Activated T-helper 1 cell treated with Interleukin-2 at 50 U/mL for 16 hours (primary cell): ENCODE data around the gene KMT2C.
"Not testable (repeated sequence)": the region's sequence is repeated elsewhere in the genome, so short reads cannot be mapped to it uniquely, and the experiment has no call there.

ENCODE experiments used
- DNase-seq: peaks from one replicate; pipeline ENCODE4 v3.0.0-alpha.2; 2020; ENCODE audit warnings: low read depth

The KMT2C gene

DNA sequence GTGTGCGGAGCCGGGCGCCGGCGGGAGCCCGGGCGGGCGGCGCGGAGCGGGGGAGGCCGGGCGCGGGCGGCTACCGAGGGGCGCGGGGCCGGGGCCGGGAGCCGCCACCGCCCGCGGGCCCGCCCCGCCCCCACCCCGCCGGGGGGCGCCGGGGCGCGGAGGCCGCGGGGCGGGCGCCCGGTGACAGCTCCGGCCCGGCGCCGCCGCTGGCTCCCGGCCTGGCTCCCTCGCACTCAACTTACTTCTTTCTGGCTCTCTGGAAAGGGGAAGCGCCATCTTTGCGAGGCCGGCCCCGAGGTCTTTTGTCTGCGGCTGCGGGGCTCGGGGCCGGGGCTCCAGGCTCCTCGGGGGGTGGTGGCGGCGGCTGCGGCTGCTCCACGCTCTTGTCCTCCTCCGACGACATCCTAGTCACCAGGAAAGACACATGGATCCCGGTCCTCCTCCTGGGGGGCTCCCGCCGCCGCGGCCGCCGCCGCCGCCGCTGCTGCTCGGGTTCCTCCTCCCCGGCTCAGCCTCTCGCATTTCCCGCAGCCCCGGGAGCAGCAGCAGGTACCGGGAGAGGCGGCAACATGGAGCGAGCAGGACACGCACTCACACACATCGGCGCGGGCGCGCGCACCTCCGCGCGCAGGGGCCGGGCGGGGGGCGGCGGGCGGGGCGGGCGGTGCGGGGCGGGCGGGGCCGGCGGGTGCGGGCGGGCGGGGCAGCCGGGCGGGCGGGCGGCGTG lies at the start of gene KMT2C:
KMT2C (minus strand) TSS at position 620 of the 727 bp plus-strand sequence; CDS start at position 403, 217 bp downstream.
- DNase-seq = peak; percentile 39

DNA sequence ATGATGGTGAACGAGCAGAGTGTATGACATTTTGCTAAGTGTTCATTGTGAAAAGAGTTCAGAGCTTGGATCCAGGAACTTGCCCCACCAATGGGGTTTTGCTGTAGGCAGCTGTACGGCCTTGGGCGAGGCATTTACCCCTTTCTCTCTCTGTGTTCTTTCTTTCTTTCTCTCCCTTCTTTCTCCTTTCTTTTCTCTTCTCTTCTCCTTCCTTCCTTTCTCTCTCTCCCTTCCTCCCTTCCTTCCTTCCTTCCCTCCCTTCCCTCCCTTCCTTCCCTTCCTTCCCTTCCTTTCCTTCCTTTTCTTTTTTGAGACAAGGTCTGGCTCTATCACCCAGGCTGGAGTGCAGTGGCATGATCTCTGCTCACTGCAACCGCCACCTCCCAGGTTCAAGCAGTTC lies 45.3 kb upstream of the KMT2C start:
- DNase-seq = no peak

DNA sequence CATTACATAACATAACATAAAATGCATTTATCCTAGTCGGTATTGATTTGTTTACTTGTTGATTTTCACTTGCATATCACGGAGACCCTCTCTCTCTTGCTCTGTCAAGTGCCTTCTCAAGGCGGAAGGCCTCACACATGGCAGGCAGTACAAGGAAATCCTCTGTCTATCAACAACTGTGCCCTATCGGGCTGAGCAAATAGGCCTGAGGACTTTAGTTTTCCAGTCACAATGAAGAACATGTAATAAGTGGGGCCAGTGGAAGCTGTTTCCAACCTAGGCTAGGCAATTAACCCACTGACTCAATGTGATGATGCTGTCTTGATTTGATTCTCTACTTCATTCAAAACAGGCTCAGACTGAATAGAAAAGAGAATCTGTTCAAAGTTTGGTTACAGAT lies 44.9 kb upstream of the KMT2C start:
- DNase-seq = no peak

DNA sequence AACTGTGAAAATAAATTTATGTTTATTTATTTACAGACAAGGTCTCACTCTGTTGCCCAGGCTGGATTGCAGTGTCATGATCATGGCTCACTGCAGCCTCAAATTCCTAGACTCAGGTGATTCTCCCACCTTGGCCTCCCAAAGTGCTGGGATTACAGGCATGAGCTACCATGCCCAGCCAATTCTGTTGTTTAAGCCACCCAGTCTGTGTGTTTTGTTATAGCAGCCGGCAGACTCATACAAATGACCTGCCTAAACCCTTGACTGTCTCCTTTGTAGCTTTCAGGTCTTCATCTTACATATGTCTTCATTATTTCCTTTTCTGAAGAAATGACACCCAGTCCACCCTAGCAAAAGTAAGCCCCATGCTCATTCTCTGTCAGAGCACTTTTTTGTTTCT lies 43.8 kb upstream of the KMT2C start:
- no peak for DNase-seq

DNA sequence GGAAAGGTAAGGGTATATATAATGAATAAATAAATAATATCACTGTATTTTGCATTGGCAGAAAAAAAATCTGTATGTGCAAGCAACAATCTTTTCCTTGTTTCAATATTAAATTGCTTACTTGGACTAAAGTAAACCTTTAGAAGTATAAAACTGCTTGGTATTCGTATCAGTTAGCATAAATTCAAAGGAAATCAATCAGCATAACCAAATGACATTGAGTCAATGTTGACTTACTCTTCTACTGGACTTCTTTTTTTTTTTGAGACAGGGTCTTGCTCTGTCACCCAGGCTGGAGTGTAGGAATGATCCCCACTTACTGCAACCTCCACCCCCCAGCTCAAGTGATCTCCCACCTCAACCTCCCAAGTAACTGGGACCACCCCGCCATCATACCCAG lies 42.3 kb upstream of the KMT2C start:
- no peak for DNase-seq

DNA sequence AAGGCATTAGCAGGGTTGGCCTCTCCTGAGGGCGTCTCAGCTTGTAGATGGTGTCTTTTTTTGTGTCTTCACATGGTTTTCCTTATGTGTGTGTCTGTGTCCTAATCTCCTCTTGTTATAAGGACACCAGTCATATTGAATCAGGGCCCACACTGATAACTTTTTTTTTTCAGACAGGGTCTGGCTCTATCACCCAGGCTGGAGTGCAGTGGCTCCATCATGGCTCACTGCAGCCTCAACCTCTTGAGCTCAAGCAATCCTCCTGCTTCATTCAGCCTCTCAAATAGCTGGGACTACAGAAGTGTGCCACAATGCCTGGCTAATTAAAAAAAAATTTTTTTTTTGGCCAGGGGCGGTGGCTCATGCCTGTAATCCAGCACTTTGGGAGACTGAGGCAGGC lies 41.3 kb upstream of the KMT2C start:
- DNase-seq = no peak

DNA sequence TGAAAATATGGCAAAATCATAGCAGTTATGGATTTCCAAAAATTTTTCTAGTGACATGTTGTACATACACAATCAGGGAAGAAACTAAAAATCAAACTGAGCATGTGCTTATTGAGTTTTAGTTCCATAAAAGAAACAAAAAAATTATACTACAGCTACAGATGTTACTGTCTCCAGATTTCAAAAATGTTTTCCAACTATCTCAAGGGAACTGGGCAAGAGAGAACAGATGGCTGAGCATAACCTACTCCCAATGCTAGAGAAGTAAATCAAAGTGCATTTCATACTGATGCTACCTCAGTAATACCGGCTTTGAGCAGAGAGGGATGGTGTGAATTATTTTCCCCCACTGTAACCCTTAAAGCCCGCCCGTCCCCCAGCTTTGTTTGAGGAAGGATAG lies 40.7 kb upstream of the KMT2C start:
- no peak for DNase-seq

DNA sequence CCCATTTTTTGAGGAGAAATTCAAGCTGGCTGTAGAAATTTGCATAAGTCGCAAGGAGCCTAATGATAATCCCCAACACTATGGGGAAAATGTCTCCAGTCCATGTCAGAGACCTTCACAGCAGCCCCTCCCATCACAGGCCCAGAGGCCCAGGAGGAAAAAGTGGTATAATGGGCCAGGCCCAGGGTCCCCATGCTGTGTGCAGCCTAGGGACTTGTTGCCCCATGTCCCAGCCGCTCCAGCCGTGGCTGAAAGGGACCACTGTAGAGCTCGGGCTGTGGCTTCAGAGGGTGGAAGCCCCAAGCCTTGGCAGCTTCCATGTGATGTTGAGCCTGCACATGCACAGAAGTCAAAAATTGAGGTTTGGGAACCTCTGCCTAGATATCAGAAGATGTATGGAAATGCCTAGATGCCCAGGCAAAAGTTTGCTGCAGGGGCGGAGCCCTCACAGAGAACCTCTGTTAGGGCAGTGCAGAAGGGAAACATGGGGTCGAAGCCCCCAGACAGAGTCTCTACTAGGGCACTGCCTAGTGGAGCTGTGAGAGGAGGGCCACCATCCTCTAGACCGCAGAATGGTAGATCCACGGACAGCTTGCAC lies 35.3 kb upstream of the KMT2C start:
- DNase-seq = not testable (repeated sequence)

DNA sequence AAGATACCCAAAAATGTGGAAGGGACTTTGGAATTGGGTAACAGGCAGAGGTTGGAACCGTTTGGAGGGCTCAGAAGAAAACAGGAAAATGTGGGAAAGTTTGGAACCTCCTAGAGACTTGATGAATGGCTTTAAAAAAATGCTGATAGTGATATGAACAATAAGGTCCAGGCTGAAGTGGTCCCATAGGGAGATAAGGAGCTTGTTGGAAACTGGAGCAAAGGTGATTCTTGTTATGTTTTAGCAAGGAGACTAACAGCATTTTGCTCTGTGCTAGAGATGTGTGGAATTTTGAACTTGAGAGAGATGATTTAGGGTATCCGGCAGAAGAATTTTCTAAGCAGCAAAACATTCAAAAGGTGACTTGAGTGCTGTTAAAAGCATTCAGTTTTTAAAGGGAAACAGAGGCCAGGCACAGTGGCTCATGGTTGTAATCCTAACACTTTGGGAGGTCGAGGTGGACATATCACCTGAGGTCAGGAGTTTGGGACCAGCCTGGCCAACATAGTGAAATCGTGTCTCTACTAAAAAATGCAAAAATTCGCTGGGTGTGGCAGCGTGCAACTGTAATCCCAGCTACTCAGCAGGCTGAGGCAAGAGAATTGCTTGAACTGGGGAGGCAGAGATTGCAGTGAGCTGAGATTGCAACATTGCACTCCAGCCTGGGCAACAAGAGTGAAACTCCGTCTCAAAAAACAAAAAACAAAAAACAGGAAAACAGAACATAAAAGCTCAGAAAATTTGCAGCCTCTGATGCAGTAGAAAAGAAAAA lies 34.6 kb upstream of the KMT2C start:
- DNase-seq = not testable (repeated sequence)

DNA sequence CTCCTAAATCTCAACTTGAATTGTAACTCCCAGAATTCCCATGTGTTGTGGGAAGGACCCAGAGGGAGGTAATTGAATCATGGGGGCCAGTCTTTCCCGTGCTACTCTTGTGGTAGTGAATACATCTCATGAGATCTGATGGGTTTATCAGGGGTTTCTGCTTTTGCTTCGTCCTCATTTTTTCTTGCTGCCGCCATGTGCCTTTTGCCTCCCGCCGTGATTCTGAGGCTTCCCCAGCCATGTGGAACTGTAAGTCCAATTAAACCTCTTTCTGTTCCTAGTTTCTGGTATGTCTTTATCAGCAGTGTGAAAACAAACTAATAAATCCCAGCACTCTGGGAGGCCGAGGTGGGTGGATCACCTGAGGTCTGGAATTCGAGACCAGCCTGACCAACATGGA lies 33.8 kb upstream of the KMT2C start:
- DNase-seq = not testable (repeated sequence)

DNA sequence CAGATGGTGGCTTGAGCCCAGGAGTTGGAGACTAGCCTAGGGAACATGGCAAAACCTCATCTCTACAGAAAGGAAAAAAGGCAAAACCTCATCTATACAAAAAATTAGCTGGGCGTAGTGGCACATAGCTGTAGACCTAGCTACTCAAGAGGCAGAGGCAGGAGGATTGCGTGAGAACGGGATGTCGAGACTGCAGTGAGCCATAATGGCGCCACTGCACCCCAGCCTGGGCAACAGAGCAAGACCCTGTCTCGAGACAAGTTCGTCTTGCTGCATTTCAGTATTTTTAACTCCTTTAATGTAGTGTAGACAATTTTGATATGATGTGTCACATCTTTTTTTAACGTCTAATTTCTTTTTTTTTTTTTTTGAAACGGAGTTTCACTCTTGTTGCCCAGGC lies 31.4 kb upstream of the KMT2C start:
- DNase-seq = no peak

DNA sequence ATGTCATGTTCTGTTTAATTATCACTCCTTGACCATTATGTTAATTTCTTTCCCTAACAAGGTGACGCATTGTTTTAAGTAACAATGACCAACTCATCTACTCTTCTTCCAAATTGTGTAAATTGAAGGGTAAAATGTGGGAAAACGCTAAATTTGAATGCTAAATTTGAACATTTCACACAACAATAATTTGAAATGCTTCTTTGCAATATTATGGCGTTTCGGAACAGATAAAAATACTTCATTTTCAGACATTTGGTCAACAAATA lies 29.2 kb upstream of the KMT2C start:
- DNase-seq = no peak

DNA sequence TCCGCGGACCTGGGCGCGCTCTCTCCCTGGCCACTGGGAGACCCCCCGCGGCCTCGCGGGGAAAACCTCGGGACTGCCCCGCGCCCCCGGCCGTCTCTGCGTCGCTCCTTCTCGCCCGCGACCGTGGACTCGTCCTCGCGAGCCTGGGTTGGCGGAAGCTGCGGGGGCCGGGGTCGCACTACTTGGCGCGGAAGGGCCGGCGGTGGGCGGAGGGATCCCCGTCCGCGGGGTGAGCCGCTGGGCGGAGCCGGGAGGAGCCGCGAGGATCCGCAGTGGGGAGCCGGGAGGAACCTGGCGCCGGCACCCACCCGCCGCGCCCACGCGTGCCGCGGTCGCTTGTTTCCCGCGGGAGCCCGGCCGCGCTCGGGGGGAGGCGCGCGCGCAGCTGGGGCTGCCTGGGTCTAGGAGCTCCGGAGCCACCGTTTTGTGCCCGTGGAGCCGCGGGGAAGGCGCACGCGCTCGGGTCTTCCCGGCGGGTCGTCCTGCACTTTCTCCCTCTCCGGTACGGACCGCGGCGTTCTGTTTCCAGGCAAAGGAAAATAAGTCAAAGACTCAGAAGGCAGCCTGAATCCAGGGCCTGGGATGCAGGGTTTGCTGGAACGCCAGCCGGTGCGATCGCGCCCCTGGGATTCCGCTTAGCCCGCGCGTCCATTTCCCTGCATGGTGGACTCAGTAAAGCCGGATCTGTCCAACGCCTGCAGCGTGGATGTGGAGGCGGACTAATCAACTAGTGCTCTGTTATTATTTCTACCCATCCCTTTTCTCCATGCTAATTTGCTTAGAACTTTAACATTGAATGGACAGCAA lies 28.7 kb upstream of the KMT2C start:
- DNase-seq = peak; percentile 50

DNA sequence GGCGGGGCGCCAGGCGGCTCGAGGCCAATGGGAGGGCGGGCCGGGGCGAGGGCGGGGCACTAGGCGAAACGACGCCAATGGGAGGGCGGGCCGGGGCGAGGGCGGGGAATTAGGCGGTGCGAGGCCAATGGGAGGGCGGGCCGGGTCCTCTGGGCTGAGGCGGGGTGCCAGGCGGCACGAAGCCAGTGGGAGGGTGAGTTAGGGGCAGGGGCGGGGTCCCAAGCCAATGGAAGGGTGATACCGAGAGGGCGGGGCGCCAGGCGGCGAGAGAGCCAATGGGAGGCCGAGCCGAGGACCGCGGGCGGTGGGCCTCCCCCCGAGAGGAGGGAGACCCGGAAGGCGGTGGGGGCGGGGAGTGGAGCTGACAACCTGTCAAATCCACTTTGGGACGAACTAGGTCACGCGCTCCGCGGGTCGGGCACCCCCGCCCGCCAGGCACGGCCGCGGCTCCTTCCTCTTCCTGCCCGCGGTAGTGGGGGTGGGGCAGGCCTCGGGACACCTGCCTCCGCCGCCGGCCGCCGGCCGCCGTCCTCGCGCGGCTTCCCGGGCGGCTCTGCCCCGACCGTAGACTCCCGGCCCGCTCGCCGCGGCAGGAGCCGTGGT lies 28.0 kb upstream of the KMT2C start:
- DNase-seq = peak; percentile 100

DNA sequence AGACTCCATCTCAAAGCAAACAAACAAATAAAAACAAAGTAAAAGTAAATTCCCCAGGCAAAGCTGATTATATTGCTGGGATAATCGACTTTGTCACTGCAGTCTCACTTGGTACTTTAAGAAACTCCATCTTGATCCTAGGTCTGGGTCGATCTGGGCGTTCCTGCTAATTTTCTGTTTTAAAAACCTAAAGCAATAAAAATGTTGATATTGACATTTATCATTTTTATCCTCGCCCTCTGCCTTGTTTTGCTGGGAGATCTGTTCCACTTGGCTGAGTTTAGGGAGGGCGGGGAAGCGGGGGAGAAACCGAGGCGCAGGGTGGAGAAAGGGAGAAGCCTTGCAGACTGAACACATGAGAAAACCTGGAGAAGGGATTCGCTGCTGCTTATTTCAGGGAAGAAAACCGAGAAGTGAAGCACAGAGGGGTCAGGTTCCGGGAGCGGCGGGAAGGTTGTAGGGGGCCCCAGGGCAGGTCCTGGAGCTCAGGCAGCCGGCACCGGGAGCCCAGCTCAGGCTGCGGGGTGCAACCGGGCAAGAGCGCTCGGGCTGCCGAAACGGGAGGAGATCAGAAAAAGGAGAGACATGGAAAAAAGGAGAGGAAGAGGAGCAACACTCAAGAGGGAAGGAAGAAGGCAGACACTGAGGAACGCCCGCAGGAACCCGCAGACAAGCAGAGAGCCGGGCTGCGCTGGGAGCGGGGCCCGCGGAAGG lies 27.3 kb upstream of the KMT2C start:
- no peak for DNase-seq

DNA sequence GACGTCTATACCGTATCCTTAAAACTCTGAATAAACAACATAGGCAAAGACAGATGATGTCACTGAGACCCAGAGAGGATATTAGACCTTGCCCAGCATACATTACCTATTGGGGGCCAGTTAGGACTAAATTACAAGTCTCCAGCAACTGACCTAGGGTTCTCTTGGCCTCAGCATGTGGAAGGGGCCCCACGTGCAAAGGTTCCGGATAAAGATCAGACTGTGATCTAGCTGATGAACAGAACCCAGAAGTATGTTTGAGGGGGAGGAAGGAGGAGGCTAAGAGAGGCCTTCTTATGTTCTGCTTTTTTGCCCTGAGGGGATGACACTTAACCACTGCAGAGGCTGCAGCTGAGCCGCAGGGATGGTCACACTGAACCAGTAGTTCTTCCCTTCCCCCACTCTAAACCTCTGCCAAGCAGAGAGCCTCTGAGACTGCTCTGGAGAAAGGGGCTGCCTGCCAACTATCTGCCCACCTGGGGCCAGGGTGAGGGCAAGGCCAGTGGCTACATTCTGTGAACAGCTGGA lies 24.0 kb upstream of the KMT2C start:
- no peak for DNase-seq

DNA sequence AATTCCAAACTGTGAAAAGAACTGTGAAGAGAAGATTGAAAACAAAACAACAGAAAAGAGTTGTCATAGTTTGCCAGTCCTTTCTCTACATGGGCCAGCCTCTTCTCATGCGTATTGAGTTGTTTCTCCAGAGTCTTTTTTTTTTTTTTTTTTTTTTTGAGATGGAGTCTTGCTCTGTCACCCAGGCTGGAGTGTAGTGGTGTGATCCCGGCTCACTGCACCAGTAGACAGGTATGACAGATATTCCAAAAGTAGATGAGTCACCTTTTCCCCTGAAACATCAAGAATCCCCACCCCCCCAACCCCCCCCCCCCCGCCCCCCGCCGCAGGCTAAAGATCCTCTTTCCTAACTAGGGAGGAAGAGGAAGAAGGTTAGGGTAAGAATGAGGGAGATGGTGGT lies 15.6 kb upstream of the KMT2C start:
- DNase-seq = no peak

DNA sequence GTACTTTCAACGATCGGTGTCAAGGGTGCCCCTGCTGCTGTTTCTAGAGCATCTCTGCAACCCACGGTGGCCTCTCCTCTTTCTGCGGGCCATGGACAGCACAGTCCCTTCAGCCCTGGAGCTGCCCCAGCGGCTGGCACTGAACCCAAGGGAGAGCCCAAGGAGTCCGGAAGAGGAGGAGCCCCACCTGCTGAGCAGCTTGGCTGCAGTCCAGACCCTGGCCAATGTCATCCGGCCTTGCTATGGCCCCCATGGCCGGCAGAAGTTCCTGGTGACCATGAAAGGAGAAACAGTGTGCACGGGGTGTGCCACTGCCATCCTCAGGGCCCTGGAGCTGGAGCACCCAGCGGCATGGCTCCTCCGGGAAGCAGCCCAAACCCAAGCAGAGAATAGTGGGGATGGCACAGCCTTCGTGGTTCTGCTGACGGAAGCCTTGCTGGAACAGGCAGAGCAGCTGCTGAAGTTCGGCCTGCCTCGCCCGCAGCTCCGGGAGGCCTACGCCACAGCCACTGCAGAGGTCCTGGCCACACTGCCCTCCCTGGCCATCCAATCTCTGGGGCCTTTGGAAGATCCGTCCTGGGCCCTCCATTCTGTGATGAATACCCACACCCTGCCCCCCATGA lies 9.7 kb upstream of the KMT2C start:
- DNase-seq = not testable (repeated sequence)

DNA sequence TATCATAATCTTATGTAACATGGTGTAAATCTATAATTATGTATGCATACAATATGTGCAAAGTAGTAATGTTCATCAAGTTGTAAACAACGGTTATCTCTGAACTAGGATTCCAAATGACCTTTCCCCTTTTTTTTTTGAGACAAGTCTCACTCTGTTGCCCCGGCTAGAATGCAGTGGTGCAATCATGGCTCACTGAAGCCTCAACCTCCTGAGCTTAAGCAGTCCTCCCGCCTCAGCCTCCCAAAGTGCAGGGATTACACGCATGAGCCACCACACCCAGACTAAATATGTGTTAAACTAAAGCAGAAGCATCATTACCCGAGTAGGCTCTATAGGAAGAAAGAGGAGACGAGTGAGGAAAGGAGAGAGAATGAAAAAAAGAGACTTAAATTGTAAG lies 7.8 kb upstream of the KMT2C start:
- no peak for DNase-seq

DNA sequence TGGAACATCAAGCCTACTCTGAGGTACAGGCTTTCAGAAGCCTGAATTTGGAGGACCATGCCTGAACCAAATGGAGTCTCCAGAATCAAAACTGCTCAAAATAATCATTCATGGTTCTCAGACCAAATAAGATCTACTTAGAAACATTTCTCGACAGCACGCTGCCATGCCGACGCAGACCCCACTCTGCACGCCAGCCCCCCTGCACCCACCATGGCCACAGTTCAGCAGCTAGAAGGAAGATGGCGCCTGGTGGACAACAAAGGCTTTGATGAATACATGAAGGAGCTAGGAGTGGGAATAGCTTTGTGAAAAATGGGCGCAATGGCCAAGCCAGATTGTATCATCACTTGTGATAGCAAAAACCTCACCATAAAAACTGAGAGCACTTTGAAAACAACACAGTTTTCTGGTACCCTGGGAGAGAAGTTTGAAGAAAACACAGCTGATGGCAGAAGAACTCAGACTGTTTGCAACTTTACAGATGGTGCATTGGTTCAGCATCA lies 6.6 kb upstream of the KMT2C start:
- DNase-seq = no peak

DNA sequence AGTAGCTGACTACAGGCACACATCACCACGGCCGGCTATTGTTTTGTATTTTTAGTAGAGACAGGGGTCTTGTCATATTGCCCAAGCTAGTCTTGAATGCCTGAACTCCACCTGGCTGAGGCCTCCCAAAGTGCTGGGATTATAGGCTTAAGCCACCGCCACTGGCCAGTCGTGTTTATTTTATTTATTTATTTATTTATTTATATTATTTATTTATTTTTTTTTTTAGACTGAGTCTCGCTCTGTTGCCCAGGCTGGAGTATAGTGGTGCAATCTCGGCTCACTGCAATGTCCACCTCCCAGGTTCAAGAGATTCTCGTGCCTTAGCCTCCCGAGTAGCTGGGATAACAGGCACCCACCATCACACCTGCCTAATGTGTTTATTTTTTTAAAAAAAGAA lies 6.0 kb upstream of the KMT2C start:
- DNase-seq = not testable (repeated sequence)
